Panc1 (cell line): ENCODE data around the gene MBTPS1.

Source experiments
- POLR2AphosphoS5 ChIP-seq: IDR thresholded peaks from 2 replicates; pipeline ENCODE4 v1.6.1; 2012; ENCODE audit warnings: mild to moderate bottlenecking, low read depth, low read length, moderate library complexity
- SIN3A ChIP-seq: IDR thresholded peaks from 2 replicates; pipeline ENCODE4 v1.6.1; 2012; ENCODE audit warnings: low read depth, mild to moderate bottlenecking, low read length, moderate library complexity, borderline replicate concordance; ENCODE audit not compliant: insufficient read depth
- TF ChIP-seq, protein P1 (sequence below): fragments of 450-650 bp; IDR thresholded peaks from 2 replicates; pipeline ENCODE4 v1.5.1; 2017; ENCODE audit warnings: mild to moderate bottlenecking

DNA sequence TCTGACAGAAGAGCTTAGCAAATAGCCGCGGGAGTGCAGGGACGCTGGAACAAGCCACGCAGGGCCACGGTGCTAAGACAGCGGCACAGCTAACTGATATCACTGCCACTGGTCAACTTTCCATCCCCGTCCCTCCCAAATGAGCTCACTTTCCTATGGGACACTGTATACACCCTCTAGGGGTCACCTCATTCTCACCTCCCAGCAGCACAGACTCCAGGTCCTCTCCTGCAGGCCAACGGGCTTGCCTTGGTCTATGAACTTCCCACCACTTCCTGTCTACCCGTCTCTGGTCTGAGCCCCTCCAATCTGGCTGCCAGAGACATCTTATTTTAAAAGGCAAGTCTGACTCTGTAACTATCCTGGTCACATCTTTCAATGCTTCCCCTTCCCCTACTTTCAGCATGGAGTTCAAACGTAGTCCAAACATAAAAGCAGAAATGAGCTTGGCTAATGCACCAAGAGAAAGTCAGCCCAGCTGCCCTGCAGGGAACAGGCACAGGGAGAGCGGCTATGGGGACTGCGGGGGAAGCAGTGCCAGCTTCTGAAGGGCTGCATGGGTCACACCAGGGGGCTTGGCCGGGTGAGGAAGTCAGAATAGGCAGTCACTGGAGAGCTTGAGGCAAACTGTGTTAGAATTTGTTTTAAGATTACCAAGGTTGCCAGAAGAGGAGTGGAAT lies 47.8 kb downstream of the MBTPS1 start:
- TF ChIP-seq, protein P1, sequence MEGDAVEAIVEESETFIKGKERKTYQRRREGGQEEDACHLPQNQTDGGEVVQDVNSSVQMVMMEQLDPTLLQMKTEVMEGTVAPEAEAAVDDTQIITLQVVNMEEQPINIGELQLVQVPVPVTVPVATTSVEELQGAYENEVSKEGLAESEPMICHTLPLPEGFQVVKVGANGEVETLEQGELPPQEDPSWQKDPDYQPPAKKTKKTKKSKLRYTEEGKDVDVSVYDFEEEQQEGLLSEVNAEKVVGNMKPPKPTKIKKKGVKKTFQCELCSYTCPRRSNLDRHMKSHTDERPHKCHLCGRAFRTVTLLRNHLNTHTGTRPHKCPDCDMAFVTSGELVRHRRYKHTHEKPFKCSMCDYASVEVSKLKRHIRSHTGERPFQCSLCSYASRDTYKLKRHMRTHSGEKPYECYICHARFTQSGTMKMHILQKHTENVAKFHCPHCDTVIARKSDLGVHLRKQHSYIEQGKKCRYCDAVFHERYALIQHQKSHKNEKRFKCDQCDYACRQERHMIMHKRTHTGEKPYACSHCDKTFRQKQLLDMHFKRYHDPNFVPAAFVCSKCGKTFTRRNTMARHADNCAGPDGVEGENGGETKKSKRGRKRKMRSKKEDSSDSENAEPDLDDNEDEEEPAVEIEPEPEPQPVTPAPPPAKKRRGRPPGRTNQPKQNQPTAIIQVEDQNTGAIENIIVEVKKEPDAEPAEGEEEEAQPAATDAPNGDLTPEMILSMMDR = no peak
- no peak for TF ChIP-seq SIN3A
- TF ChIP-seq POLR2AphosphoS5 = no peak
